SK-N-SH (cell line): ENCODE results near the gene HUWE1. TPM values are rescaled to one million over a fixed set of nuclear protein-coding genes. Genes with fewer than 3 reads are reported as not detected.

Experiments
- CTCF ChIA-PET: fragments of 300-600, 350-600 bp; formaldehyde crosslinking; extraction: SDS; loops from one replicate; lab custom pipeline; 2021; lab: Yijun Ruan, JAX
- POLR2A ChIA-PET: fragments of 350-600 bp; sonication (Branson Sonifier 250); formaldehyde crosslinking; extraction: SDS; loops from one replicate; lab custom pipeline; 2020; ENCODE audit warnings: antibody characterized with exemption, inconsistent platforms; lab: Yijun Ruan, JAX
- DNase-seq: peaks from one replicate; pipeline ENCODE4 v3.0.0; 2012
- H2AFZ ChIP-seq: fragments of 200-600 bp; sonication (generic); 2 replicates; pipeline ENCODE4 v1.8.1; 2016; ENCODE audit warnings: antibody characterized with exemption, mild to moderate bottlenecking, low read depth
- H3F3A ChIP-seq: fragments of 200-600 bp; sonication (generic); replicated peaks from 2 replicates; pipeline ENCODE3; 2016; ENCODE audit warnings: antibody characterized with exemption, mild to moderate bottlenecking; ENCODE audit not compliant: insufficient read depth
- H3K27ac ChIP-seq, 2 experiments: fragments of 200-500 bp in 1 of 2; fragments of 200-600 bp in 1 of 2; sonication (Bioruptor generic) in 1 of 2; sonication (generic), shearing (Covaris generic) in 1 of 2; 2 replicates each; pipeline versions ENCODE4 v1.5.1 to v1.6.1; 2014 to 2016; ENCODE audit warnings: low read depth in 2 of 2, inconsistent platforms in 1 of 2, low read length in 1 of 2, mild to moderate bottlenecking in 1 of 2, mixed read lengths in 1 of 2
- H3K27me3 ChIP-seq: fragments of 200-600 bp; sonication (generic), shearing (Covaris generic); 2 replicates; pipeline ENCODE4 v1.6.1; 2016; ENCODE audit warnings: mixed run types; ENCODE audit not compliant: insufficient read depth
- H3K36me3 ChIP-seq, 2 experiments: fragments of 200-500 bp in 1 of 2; fragments of 200-600 bp in 1 of 2; sonication (Bioruptor generic) in 1 of 2; sonication (generic) in 1 of 2; replicated peaks in 1 of 2; 2 replicates each; pipeline versions ENCODE3 to v1.5.1; 2014 to 2016; ENCODE audit warnings: low read length in 1 of 2, mild to moderate bottlenecking in 1 of 2; ENCODE audit not compliant: insufficient read depth in 2 of 2, control insufficient read depth in 1 of 2
- H3K4me1 ChIP-seq, 2 experiments: fragments of 200-500 bp in 1 of 2; fragments of 200-600 bp in 1 of 2; sonication (Bioruptor generic) in 1 of 2; sonication (generic), shearing (Covaris generic) in 1 of 2; 2 replicates each; pipeline versions ENCODE4 v1.5.1 to v1.6.1; 2014 to 2016; ENCODE audit warnings: low read depth in 1 of 2, low read length in 1 of 2, mixed run types in 1 of 2; ENCODE audit not compliant: insufficient read depth in 2 of 2, control insufficient read depth in 1 of 2
- H3K4me2 ChIP-seq: fragments of 200-600 bp; sonication (generic), shearing (Covaris generic); 2 replicates; pipeline ENCODE4 v1.6.1; 2017; ENCODE audit warnings: mixed run types
- H3K4me3 ChIP-seq, 2 experiments: fragments of 200-500 bp in 1 of 2; fragments of 200-600 bp in 1 of 2; sonication (Bioruptor generic) in 1 of 2; sonication (generic), shearing (Covaris generic) in 1 of 2; 2 replicates each; pipeline versions ENCODE4 v1.5.1 to v1.8.1; 2014 to 2016; ENCODE audit warnings: low read depth in 2 of 2, inconsistent platforms in 1 of 2, low read length in 1 of 2, mild to moderate bottlenecking in 1 of 2, mixed read lengths in 1 of 2, moderate library complexity in 1 of 2
- H3K79me2 ChIP-seq: fragments of 200-600 bp; sonication (generic); 2 replicates; pipeline ENCODE4 v1.8.1; 2017; ENCODE audit warnings: mild to moderate bottlenecking; ENCODE audit not compliant: insufficient read depth
- H3K9ac ChIP-seq: fragments of 200-600 bp; sonication (generic); 2 replicates; pipeline ENCODE4 v1.6.1; 2017; ENCODE audit warnings: mixed run types
- H3K9me2 ChIP-seq: fragments of 200-600 bp; sonication (generic); 2 replicates; pipeline ENCODE4 v1.6.1; 2017; ENCODE audit warnings: mixed run types
- H3K9me3 ChIP-seq: fragments of 200-600 bp; sonication (generic); 2 replicates; pipeline ENCODE4 v1.6.1; 2017; ENCODE audit warnings: mixed run types, mild to moderate bottlenecking, moderate library complexity
- H4K20me1 ChIP-seq: fragments of 200-600 bp; sonication (generic); 2 replicates; pipeline ENCODE4 v1.6.1; 2017; ENCODE audit warnings: mild to moderate bottlenecking, mixed run types; ENCODE audit not compliant: insufficient read depth
- CHD2 ChIP-seq: fragments of 150-350 bp; IDR thresholded peaks from 2 replicates; pipeline ENCODE4 v1.6.1; 2018; ENCODE audit warnings: low read length; ENCODE audit not compliant: partially characterized antibody
- ELF1 ChIP-seq: IDR thresholded peaks from 2 replicates; pipeline ENCODE4 v1.4.0; 2012
- FOXJ3 ChIP-seq: sonication (generic); formaldehyde crosslinking; IDR thresholded peaks from 2 replicates; pipeline ENCODE4 v1.5.1; 2020; ENCODE audit warnings: mild to moderate bottlenecking, missing genetic modification reagents
- MXI1 ChIP-seq: IDR thresholded peaks from 2 replicates; pipeline ENCODE4 v1.6.1; 2012; ENCODE audit warnings: mild to moderate bottlenecking, low read depth, low read length, improper control_type of control experiment
- NRF1 ChIP-seq: IDR thresholded peaks from 2 replicates; pipeline ENCODE4 v1.6.1; 2012; ENCODE audit warnings: low read depth, mild to moderate bottlenecking, low read length
- REST ChIP-seq: IDR thresholded peaks from 2 replicates; pipeline ENCODE4 v1.6.1; 2012; ENCODE audit warnings: mild to moderate bottlenecking, low read depth, low read length, moderate library complexity
- RFX5 ChIP-seq: IDR thresholded peaks from 2 replicates; pipeline ENCODE4 v1.6.1; 2012; ENCODE audit warnings: mild to moderate bottlenecking, improper control_type of control experiment, low read length
- RXRA ChIP-seq: IDR thresholded peaks from 2 replicates; pipeline ENCODE4 v1.4.0; 2012; ENCODE audit warnings: low read depth, mild to moderate bottlenecking, borderline replicate concordance
- TAF1 ChIP-seq: IDR thresholded peaks from 2 replicates; pipeline ENCODE4 v1.6.1; 2012; ENCODE audit warnings: low read depth, mild to moderate bottlenecking, low read length, moderate library complexity, borderline replicate concordance
- TEAD4 ChIP-seq: IDR thresholded peaks from 2 replicates; pipeline ENCODE4 v1.4.0; 2012; ENCODE audit warnings: mild to moderate bottlenecking, borderline replicate concordance; ENCODE audit not compliant: insufficient read depth
- ZBTB33 ChIP-seq: IDR thresholded peaks from 2 replicates; pipeline ENCODE4 v1.4.0; 2012; ENCODE audit warnings: low read depth, borderline replicate concordance
- WGBS: methylation state at CpG from one replicate; pipeline ENCODE4 v1.1.6; 2017; ENCODE audit warnings: low lambda C conversion rate; 5-methylcytosine and 5-hydroxymethylcytosine counted together
- polyA plus RNA-seq, 3 experiments: library from polyadenylated mRNA; depleted of rRNA; stranded (reverse); fragments of >200 nt; gene quantifications; 2 replicates each; pipeline ENCODE4 v1.2.3, GENCODE V29; 2012

Gene HUWE1
- polyA plus RNA-seq, 1 of the 3 experiments (the other 2 are of a cell fraction): 43.4 TPM

- H3K27ac ChIP-seq: no peak overlapping the region
- no peak for DNase-seq
- H3K79me2 ChIP-seq: no peaks in the 10 kb centered on the region
- TF ChIP-seq TEAD4: no peak
- TF ChIP-seq ZBTB33: no peak
- TF ChIP-seq NRF1: no peak
- no peak for TF ChIP-seq ELF1
- no peak for TF ChIP-seq TAF1
- no peak for TF ChIP-seq RXRA
- no peak for TF ChIP-seq MXI1
- no peak for TF ChIP-seq FOXJ3
- H4K20me1 ChIP-seq: no peaks in the 10 kb centered on the region
- no peaks in the 10 kb centered on the region for H3F3A ChIP-seq
- H3K4me1 ChIP-seq: no peaks in the 10 kb centered on the region
- no peaks in the 10 kb centered on the region; the same call in 1 of the 2 replicates for H3K27me3 ChIP-seq
- no peaks in the 10 kb centered on the region for H3K36me3 ChIP-seq
- POLR2A ChIA-PET: no interaction called here
- H3K9ac ChIP-seq: no peak overlapping the region
- no peak overlapping the region for H3K4me2 ChIP-seq
- H2AFZ ChIP-seq: no peak overlapping the region
- no peak overlapping the region for H3K4me3 ChIP-seq
- no peaks in the 10 kb centered on the region for H3K9me3 ChIP-seq
- CTCF ChIA-PET: no interaction called here
- H3K9me2 ChIP-seq: no peaks in the 10 kb centered on the region
- 43% methylated on average over 2 of the region's 2 CpGs for WGBS
These were observed 30.7 kb upstream of the HUWE1 start for GRCh38 chrX:53717205-53717604.

- Histone ChIP-seq H3K4me2 (no peak overlapping the region), H3K27ac (no peak overlapping the region), H3K27me3 (no peaks in the 10 kb centered on the region; the same call in 1 of the 2 replicates), H3F3A (no peaks in the 10 kb centered on the region), H3K4me3 (no peak overlapping the region), H3K4me1 (no peaks in the 10 kb centered on the region), H3K9ac (no peak overlapping the region), H3K9me3 (no peaks in the 10 kb centered on the region), H2AFZ (no peak overlapping the region), H3K36me3 (no peaks in the 10 kb centered on the region), H4K20me1 (no peaks in the 10 kb centered on the region), H3K79me2 (no peaks in the 10 kb centered on the region), H3K9me2 (no peaks in the 10 kb centered on the region)
- 47% methylated on average over 4 of the region's 4 CpGs for WGBS
- ChIA-PET POLR2A (no interaction called here), CTCF (no interaction called here)
- no peak for DNase-seq
- TF ChIP-seq CHD2 (no peak), RFX5 (no peak), REST (no peak), TEAD4 (no peak)
These were observed 30.0 kb upstream of the HUWE1 start for GRCh38 chrX:53716328-53717088.
